Stimulated activated CD4-positive, alpha-beta T cell treated with anti-CD3 and anti-CD28 coated beads, TNF-alpha, amount 100 ng/mL, for 24 hours (primary cell): ENCODE measurements around the gene NKD1.
A peak's percentile ranks its signal among the peaks of the same experiment; 100 is the strongest.

Experiments used
- DNase-seq, 3 experiments: peaks; one replicate each; pipeline ENCODE4 v3.0.0-alpha.2; 2020; ENCODE audit warnings: low read depth in 3 of 3

NKD1 gene

DNA sequence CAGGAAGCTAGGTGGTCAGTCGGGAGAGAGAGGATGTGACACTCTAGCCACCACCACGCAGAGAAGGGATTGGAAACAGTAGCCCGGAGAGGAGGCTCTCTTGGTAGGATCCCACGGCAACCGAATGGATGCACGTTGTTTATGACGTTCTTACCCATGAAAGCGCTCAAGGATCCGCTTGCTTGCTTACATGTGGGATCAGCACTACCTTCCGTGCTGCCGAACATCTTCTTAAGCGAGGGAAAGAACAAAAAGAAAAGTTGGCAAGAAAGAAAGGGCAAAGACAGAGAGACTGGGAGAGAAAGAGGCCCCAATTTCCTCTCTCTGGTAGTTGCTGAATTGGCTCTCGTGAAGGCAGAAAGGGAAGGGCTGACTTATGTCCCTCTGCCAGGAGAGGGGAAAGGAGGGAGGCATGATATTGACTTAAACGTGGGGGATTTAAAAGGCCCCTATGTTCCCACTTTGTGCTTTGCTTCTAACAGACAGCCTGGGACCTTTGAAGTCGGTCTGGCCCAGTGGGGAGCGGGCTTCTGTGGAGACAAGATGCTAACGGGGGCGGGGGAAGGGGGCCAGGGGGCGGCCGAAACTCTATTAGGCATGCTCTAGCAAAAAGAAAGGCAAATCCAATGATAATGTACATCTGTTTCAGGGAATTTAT lies 97.5 kb downstream of the NKD1 start:
- no peak for DNase-seq

- DNase-seq, result no peak
These were observed 98.1 kb downstream of the NKD1 start for GRCh38 chr16:50646345-50646744.

- no peak for DNase-seq
These were observed 103.7 kb downstream of the NKD1 start for GRCh38 chr16:50651835-50652438.

GRCh38 chr16:50652836-50653425 lies 104.7 kb downstream of the NKD1 start:
- DNase-seq, result no peak

DNA sequence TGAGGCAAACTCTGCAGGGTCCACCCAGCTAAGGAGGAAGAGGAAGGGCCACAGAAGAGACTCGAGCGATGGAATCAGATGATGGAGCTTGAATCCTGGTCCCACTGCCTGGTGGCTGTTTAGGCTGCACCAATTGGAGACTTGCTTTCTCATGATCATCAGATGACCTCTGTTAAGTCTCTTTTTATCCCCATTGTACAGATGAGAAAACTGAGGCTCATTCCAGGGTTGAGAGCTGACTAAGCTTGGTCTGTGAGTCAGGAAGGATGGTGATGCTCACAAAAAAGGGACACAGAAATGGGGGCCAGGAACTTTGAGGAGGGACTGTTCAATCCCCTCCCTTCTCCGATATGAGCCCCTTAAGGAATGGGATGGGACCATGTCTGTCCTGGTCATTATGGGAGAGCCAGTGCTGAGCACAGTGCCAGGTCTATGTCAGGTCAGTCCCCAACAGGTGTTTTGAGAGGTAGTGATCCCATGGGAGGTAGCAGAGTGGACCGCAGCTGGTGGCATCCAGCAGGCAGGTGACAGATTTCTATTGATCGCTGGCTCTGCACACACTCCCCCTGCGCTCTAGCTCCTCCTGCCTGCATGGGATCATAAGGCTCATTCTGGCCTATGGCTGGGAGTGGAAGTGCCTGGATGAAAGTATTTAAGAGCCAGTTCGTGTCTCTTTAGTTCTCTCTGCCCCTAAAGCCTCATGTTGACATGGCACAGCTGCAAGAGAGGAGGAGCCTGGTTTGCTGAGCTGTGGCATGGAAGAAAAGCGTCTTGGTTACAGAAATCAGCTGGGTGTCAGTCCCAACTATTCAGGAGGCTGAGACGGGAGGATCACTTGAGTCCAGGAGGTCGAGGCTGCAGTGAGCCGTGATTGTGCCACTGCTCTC lies 105.7 kb downstream of the NKD1 start:
- no peak for DNase-seq

GRCh38 chr16:50655558-50656055 lies 107.4 kb downstream of the NKD1 start:
- no peak for DNase-seq

DNA sequence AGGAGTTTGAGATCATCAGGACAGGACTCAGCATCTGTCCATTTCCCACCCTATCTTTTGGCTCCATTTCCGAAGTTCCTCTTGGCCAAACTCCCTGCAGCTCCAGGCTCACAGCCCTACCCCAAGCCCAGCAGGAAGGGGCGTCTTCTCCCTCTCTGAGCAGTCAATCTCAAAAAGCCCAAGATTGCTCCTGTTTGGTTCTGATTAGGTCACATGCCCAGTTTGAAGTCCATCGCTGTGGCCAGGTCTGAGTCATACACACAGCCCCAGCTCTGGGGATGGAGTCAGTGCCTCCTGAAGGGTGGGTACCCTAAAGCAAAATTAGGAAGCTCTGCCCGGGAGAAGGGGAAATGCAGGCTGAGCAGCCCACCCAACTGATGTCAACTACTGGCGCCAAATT lies 109.0 kb downstream of the NKD1 start:
- no peak for DNase-seq

- no peak for DNase-seq
These were observed 111.6 kb downstream of the NKD1 start for GRCh38 chr16:50659806-50660205.

- DNase-seq, result no peak
These were observed 114.2 kb downstream of the NKD1 start for GRCh38 chr16:50662306-50662940.

DNA sequence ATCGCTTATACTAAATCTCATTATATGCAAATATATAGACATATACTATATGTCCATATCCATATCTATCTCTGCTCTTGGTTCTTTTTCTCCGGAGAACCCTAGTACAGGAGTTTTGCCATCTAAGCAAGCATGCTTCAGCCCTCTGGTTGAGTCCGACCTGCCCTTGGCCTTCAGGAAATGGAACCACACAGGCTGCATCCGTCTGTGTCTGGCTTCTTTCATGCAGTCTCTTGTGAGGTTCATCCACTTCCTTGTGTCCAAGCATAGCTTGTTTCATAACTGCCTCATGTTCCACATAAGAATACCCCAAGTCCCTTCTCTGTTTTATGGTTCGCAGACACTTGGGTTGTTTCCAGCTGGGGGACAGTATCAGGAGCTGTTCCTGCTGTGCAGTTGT lies 116.1 kb downstream of the NKD1 start:
- no peak for DNase-seq

DNA sequence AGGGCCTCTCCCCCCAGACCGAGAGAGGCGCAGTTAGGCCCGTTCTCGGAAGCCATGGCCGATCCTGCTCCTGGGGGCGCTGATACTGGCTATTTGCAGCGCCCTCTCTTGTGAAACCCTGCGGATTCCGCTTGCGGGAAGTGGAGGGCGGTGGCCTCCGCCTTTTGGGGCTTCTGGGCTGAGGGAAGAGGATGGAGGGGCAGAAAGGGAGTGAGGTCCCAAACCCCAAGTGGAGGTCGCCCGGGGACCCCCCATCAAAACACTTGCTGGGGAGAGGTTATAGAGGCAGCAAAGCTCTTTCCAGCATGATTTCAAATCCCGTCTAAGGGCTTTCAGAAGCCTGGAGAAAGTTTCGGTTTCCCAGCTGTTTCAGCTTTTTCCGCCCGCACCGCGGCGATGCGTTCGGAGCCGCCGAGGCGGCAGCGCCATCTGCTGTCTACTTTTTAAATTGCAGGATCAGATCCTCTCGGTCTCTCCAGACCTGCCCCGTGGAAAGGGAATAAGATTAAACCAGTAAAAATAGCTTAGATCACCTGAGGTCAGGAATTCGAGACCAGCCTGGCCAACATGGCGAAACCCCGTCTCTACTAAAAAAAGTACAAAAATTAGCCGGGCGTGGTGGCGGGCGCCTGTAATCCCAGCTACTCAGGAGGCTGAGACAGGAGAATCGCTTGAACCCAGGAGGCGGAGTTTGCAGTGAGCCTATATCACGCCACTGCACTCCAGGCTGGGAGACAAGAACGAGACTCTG lies 117.1 kb downstream of the NKD1 start:
- peak; percentile 73 to 77 (median 74) for DNase-seq

- peak in 1 of 3 experiments; percentile 54 for DNase-seq
These were observed 118.7 kb downstream of the NKD1 start for GRCh38 chr16:50666658-50667496.

- no peak for DNase-seq
These were observed 119.5 kb downstream of the NKD1 start for GRCh38 chr16:50667497-50668367.

DNA sequence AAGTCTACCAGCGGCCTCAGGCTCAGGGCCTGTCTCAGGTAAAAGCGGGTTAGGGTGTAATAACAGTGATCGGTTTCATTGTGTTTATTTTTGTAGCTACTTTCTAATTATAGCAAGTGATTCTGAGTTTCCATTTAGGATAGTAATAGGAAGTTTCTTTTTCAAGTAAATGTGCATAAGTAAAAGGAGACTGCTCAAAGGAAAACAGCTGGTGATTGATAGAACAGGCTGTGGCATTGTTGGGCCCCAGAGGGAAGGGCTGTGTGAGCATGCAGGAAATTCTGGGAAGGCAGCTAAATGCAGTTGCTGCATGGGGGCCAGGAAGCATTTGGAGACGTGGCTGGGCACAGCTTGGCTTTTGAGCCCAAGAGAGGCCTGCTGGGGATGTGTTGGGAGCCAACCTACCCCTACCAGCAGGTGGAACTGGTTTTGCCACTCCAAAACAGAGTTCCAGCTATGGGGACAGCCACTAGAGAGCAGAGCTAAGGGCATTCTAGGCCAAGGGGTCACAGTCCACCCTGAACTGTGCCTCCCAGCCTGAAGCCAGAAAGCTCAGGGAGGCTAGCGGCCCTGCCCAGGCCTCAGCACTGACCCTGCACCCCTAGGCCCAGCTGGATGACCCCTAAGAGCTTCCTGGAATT lies 120.3 kb downstream of the NKD1 start:
- no peak for DNase-seq

GRCh38 chr16:50669741-50670140 lies 121.5 kb downstream of the NKD1 start:
- no peak for DNase-seq

GRCh38 chr16:50670476-50670875 lies 122.3 kb downstream of the NKD1 start:
- DNase-seq, result no peak

GRCh38 chr16:50671644-50672260 lies 123.6 kb downstream of the NKD1 start:
- DNase-seq, result peak in 2 of 3 experiments; percentile 53 to 56
